Superior temporal gyrus (tissue), 1 donor: ENCODE measurements around the gene CDK6.

ENCODE experiments used
- DNase-seq: peaks from one replicate; pipeline ENCODE4 v3.0.0-alpha.2; 2016; ENCODE audit errors: extremely low spot score

Gene CDK6

DNA sequence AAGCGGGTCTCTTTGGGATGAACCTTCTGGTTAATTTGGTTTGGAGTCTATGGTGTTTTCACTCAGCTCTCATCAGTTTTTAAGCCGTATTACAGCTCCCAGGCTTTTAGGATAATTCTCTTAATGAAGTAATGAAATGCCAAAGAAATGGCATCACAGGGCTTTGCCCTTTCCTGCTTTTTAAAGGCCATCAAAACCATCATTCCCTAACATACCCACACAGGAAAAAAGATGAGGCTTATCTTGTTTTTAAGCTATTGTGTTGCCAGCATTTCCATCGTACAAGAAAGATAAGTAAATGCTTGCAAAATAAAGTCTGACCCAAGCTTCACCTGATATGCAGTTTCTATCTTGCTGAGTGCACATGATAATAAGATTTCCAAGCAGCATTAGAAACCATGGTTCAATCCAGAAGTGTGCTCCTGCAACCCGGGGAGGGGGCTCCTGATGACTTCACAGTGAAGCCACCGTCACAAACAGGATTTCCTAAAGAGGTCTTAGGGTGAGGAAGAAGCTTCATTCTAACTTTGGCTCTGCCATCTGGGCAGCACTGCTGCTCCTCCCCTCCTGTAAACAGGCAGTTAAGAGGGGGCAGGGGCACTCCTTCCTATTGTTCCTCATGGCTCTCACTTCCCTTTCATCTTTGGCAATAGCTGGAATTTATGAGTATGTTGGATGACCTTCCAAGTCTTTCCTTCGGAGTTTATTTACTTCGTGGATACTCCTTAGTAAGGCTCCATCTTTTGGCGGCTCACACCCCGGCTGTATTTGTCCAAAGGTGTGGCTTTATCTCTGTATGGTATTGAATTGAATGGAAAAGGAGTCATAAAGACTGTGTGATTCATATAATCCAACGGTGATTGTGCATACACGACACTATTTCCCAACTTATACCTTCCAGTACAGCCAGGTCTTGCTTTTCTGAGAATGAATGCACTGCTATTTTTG, 191.0 kb downstream of the CDK6 start:
- DNase-seq: no peak

DNA sequence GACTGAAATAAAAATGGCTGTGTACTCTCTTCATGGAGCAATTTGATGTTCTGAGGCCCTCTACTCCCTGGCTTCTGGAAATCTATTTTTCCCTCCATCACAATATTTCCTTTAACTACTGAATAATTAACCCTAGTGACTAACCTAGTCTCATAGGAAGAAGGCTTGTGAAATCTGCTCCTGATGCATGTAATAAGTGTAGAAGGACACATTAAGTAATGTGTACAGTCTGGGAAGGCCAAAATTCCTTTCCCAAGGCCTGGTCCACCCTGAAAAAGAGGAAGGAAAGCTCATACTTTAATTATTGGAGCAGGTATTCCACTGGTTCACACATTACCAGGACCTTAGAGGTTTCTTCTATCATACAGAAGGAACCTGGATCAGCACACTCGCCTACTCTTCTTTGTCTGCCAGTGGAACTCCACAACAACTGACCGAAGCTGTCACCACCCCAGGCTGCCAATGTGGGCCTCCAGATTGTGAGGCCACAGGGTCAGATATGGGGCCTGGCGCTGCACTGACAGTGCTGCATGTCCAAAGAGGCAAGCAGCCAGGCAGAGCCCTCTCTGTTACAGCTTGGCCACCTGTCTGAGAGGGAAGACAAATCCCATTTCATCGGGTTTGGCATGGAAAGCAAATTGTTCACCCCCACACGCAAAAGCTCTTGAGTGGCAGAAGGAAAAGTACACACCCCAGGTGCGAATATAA, 191.8 kb downstream of the CDK6 start:
- no peak for DNase-seq

DNA sequence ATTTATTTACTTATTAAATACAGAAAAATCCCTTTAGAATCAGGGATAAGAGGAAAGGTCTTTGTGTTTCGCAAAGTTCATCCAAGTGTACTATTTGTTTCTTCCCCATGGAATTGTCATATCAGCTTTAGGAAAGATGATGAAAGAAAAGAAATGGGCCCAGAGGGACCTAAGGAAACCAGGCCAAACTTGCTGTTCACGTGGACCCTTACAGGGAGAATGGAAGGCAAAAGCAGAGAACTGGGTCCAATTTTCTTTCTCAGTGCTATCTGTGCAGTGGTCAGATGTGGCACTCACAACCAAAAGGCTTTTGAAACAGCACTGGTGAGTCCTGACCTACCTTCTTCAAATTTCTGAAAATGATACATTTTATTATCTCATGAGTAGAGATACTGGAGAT, 192.6 kb downstream of the CDK6 start:
- DNase-seq: no peak

DNA sequence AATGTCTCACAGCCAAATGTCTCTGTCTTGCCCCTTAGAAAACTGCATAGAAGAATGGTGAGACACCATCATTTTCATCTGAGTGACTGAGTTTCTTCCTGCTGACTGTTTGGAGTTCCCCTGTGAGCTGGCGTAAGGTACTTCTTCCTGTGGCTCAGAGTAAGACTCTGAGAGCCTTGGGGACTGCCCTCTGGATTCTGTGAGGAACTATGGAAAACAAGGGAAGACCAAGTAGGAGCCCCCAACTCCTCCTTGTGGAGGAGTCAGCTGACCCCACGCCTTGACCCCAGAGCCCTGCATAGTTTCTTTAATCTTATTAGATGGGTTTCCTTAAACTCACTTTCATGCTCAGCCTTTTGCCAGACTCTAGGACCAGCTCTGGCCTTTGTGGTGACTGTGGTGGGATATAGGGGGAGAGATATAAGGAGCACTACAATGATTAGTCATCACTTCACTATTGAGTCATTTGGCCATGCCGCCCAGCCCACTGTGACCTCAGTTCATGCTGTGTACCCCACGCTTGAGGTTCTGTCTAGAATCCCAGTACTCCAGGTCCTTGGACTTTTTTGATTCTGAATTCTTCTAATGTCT, 194.4 kb downstream of the CDK6 start:
- no peak for DNase-seq

DNA sequence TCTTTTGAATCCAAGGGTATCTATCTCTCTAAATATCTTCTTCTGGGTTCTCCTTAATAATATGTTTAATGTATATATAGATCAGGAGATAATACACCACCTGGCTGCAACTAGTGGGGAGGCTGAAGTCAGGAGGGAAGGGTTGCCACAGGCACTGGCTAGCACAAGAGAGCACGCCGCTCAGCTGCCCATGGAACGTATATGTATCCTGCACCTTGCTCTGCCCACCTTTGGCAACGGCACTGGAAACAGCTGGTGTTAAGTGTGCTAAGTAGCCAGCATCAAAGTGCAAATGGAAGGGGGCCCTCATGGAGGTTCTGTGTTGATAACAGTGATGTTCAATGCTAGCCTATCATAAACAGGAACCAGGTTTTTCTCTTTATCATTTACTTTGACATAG, 196.4 kb downstream of the CDK6 start:
- DNase-seq: no peak

DNA sequence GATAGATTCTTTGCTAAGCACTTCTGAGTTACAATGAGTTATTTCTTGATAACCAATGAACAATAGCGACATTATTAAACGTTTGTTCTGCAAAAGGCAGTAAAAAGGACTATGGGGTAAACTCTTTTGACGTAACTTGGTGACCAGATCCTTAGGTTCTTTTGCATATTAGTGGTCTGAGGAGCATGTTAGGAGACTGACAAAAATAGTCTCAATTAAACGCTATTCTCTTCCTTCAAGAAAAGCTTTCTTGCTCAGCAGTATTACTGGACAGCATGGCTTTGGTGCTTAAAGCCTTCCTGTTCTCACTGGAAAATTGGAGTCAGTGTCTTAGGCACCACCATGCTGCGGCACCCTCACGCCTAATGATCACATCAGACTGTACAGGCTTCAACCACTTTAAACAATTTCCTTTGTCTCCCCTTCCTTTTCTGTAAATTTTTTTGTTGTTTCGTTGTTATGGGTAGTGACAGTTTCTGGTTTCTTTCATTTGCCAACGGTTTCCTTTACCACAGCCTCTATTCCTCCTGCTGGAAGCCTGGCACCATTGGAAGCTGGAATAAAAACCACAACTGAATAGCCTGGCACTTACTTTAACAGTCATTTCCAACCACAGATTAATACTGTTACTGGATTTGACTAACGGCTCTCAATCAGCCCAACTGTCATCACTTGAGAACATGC, 197.0 kb downstream of the CDK6 start:
- DNase-seq: no peak

DNA sequence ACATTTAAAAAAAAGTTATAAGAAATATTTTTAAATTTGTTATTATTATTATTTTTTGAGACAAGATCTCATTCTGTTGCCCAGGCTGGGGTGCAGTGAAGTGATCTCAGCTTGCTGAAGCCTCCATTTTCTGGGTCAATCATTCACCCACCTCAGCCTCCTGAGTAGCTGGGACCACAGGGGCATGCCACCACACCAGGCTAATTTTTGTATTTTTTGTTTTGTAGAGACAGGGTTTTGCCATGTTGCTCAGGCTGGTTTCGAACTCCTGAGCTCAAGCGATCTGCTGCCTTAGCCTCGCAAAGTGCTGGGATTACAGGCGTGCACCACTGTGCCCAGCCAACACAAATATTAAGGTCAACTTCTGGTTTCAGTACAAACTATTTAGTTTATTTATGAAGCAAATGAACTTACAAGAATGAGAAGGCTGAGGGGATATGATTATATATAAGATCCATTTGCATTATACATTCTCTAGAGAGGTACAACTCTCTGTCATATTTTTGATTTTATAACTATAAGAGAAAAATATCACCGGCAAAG, 200.3 kb downstream of the CDK6 start:
- no peak for DNase-seq

DNA sequence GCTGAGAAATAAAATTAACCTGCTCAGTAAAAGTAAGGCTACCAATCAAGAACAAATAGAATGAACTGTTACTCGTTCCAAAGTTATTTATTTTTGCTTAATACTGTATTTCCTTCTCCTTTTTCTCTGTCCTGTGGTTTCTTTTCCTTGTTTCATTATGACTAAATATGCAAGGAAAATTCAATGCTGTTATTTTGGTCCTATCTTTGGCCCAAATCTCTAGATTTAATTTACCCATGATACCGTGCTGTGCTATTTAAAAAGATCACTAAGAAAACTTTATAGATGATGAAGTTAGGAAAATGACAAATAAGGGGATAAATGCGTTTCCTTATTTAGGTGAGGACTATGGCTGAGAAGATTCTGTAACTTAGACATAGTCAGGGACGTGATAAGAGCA, 200.8 kb downstream of the CDK6 start:
- no peak for DNase-seq

DNA sequence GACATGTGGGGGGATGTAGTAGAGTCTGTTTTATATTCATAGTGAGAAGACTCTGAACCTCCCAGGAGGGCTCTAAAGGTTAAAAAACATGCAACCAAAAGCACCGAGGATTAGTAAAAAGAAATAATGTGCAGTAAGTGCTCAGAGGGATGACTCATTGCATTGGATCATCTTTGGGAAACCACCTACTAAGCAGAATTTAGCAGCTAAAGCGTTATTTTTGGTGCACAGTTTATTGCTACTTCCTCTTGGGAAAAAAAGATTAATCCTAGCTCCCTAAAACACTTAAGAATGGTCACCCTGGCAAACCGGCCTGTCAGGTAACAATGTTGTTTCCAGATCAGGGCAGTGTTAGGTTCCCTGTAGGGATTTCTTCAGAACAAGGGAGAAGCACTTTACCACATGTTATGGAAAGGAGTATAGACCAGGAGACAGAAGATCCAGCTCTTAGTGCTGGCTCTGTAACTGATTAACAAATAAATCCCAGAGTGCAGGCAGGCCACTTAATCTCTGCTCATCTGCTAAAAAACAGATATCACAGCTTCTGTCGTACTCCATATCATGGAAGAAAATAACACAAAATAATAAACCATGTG, 201.4 kb downstream of the CDK6 start:
- DNase-seq: peak; percentile 55

DNA sequence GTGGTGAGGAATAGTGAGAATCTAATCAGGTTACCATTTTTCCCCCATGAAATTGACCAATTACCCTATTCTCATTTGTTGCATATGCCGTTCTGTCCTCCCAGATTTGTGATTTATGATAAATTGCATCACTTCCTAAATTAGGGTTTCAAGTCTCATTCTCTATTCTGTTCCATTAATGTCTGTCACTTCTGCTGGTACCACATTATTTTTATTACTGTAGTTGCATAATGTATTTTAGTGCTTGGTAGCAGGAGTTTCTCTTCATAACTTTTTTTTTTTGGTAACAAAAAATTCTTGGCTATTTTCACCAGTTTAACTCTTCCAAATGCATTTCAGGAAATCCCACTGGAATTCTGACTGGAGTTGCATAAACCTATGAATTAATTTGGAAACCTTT, 202.2 kb downstream of the CDK6 start:
- DNase-seq: no peak

DNA sequence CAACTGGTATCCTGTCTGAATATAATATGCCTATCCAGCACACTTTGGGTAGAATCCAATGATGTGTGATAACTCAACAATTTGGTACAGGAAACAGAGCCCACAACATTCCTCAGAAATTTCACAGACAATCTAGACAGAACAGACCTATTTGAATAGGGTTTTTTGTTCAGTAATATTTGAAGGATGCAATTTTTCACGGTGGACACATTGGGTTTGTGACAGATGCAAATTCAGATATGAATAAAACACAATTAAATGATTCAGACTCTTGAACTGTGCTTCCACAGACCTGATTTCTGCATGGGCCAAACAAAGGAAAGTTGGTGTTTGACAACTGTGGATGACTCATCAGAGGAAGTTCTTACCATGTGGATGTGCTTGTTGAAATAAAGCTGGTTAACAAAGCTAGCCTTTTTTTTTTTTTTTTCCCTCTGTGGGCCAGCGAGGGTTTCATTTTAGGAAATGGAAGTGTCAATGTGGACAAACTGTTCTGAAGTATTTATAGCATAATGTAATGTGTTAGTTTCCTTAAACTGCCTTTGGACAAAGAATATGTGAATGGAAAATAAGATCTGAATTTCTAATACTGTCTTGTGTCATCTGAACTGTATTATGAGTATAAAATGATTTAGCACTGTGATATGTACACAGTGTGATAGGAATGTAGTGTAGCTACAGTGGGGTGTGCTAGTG, 203.0 kb downstream of the CDK6 start:
- peak; percentile 93 for DNase-seq

DNA sequence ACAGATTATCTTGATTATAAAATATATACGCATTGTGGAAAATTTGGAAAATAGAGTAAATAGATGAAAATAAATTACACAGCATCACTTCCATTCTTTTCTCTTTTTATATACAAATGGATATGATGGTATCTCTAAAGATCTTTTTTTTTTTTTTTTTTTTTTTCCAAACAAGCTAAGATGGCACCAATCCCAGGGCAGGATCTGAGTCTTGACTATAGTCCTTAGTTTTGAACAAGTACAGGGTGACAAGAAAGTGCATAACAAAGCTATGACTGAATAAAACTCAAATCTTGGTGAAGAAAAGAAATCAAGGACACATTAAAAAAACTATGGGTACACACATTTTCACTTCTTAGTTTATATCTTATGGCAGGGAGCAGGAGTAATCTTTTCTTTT, 203.6 kb downstream of the CDK6 start:
- no peak for DNase-seq

DNA sequence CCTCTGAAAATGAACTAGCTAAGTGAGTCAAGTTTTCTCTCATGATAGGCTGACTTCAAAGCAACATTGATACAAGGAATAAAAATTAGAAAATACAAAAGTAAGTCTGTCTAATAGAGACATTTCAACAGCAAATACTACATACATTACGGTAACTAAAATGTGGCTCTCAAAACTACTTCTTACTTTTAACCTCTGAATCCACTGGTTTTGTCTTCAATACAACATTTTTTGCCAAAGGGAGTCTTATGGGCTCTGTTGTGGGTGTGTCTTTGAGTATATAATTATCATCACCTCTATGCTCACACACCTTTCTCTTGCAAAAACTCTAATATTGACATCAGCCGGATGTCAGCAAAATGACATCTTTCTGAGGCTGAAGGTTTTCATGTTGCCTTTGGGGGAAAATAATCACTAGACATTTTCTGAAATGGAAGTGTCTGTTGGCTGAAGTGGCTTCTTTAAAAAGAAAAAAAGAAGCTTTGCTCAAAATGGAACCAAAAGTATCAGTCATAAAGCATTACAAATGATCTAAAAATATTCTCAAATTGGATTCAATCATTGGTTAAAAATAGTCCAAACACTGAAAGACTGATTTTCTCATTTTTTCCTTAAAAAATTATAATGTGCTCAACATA, 204.4 kb downstream of the CDK6 start:
- DNase-seq: no peak

DNA sequence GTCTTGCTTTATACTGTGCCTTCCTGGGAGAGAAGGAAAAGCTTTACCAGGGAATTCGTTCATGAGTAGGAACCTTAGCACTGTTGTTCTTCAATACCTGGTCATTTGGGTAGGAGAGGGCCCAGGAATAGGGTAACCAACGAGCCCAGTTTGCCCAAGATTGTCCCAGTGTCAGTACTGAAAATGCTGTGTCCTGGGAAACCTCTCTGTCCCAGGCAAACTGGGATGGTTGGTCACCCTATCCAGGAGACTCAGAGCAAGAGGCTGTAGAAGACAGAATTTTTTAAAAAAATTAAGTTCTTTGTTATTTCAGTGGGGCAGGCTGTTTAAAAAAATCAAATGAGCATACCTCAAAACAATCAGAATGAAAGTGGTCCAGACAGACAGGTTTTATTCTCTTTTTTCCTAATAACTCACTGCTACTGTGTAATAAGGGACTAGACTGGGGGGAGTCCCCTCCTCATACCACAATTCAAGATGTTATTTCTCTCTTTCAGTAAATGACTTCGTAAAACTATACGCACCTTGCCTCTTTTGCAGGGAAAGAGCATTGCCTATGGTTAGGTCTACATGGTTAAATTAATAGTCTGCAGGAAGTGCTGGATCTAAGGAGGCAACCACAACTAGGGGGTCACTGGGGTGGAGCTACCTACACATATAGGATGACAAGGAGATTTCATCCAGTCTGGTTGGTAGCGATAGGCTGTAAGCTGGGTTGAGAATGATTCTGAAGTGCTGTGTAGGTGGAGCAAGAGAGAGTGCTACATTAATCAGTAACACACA, 205.1 kb downstream of the CDK6 start:
- DNase-seq: no peak

DNA sequence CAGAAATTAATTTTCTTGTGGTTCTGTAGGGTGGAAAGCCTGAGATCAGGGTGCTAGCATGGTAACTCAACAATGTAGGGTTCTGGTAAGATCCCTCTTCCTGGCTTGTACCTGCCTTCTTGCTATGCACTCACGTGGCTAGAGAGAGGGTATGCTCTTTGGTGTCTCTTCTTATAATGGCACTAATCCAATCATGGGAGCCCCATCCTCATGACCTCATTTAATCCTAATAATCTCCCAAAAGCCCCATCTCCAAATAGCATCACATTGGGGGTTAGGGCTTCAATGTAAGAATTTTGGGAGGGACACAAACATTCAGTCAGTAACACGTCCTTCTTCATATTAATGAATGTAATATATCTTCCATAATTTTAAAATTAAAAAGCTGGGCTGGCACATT, 206.6 kb downstream of the CDK6 start:
- no peak for DNase-seq

DNA sequence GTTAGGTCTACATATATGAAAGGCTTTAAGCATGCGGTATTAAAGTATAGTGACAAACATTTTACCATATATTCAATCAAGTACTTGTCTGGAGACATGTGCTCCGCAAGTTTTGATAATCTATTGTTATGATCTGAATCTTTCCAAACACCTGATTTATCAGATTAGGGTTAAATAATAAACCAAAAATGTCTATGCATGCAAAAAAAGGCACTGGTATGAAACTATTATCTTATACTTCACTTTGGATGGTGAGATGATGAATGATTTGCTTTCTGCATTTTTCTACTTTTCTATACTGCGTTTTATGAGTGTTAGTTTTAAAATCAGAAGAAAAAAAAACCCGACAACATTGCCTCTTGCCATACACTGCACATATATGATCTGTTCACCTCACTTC, 208.4 kb downstream of the CDK6 start:
- DNase-seq: no peak

DNA sequence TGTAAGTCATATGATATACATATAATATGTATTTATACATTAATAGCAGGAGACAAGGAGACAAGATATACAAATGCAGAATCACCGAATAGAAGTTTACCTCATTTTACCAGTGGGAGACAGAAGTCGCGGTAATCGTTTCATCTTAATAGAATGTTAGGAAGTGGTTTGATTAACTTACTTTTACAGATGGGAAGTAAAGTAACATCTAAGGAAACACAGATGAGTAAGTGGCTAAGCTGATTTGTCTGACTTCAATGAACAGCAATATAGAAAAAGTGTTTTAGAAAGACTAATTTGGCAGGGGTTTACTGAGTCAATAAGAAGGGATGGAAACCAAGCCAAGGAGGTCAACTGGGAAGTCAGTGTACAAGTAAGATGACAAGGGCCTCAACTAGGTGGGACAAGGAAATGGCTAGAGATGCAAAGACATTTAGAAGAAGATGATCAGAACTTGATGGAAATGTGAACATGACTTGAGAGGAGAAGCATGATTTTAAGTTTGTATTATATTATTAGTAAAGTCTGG, 210.0 kb downstream of the CDK6 start:
- DNase-seq: no peak

DNA sequence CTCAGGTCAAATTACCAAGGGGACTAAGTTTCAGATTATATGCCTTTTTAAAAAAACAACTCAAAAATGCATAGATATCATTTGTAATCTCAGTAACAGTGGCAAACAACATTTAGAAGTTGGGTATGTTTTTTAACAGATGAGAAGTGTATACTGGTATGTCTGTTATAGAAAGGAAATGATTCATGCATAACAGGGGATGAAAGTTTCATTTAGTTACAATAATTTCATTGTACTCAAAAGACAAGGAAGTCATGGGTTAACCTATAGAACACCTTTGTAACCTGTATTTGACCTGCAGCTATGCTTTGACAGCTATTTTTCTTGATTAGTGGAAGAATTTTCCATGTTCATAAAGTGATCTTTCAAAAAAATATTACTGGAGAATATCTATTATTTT, 210.8 kb downstream of the CDK6 start:
- DNase-seq: no peak

DNA sequence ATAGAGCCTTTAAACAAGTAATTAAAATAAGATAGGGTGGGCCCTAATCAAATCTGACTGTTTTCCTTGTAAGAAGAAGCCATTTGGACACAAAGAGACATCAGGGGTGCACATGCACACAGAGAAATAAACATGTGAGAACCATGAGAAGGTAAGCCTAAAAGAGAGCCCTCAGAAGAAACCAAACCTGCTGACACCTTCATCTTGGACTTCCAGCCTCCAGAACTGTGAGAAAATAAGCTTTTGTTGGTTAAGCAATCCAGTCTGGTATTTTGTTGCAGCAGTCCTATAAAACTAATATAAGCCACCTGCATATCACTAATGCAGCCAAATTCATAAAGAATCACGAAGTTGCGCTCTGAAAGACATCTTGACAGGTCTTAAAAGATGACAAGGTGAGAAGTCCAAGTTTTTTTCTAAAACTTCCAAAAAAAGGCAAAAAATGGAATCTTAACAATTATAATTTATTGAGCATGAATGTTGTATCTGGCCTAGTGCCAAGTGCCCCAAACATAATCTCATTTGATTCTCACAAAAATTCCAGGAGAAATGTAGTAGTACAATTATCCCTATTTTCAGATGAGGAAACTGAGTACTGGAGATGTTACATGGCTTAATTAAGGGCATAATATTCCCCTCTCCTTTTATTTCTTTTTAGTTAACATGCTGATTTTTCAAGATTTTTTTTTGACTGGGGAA, 211.9 kb downstream of the CDK6 start:
- DNase-seq: no peak
